HEK293 (cell line): ENCODE measurements around the gene KRTAP5-7.

Experiments used
- CTCF ChIA-PET: fragments of 350-600 bp; formaldehyde crosslinking; extraction: SDS; loops from one replicate; lab custom pipeline; 2021; ENCODE audit warnings: antibody characterized with exemption; lab: Yijun Ruan, JAX
- POLR2A ChIA-PET: fragments of 300-600 bp; formaldehyde crosslinking; extraction: SDS; loops from one replicate; lab custom pipeline; 2020; ENCODE audit warnings: antibody characterized with exemption, inconsistent platforms; lab: Yijun Ruan, JAX
- H3K27ac ChIP-seq: fragments of 200-500 bp; sonication (Bioruptor generic); 2 replicates; pipeline ENCODE4 v1.5.1; 2014; ENCODE audit warnings: low read depth, low read length, control low read depth, inconsistent platforms; ENCODE audit errors: extremely low read depth
- H3K36me3 ChIP-seq, 2 experiments: fragments of 200-500 bp in 1 of 2; sonication (Bioruptor generic) in 1 of 2; 1 replicate in 1 of 2; 2 replicates in 1 of 2; pipeline ENCODE4 v1.5.1; 2014 to 2017; ENCODE audit warnings: inconsistent platforms in 2 of 2, low read length in 2 of 2; ENCODE audit not compliant: control insufficient read depth in 2 of 2, insufficient read depth in 1 of 2
- H3K4me1 ChIP-seq: fragments of 200-500 bp; sonication (Bioruptor generic); 2 replicates; pipeline ENCODE4 v1.5.1; 2014; ENCODE audit warnings: mild to moderate bottlenecking, low read length, inconsistent platforms; ENCODE audit not compliant: control insufficient read depth, insufficient read depth
- H3K4me3 ChIP-seq: 2 replicates; pipeline ENCODE4 v1.5.1; 2011; ENCODE audit warnings: low read depth, mild to moderate bottlenecking, control low read depth, low read length, moderate library complexity
- H3K9me3 ChIP-seq: fragments of 200-500 bp; sonication (Bioruptor generic); 2 replicates; pipeline ENCODE4 v1.5.1; 2014; ENCODE audit warnings: low read depth, low read length, inconsistent platforms; ENCODE audit not compliant: control insufficient read depth, insufficient read depth
- ELK4 ChIP-seq: IDR thresholded peaks from 2 replicates; pipeline ENCODE4 v1.6.1; 2011; ENCODE audit warnings: mild to moderate bottlenecking, low read depth, low read length, borderline replicate concordance
- KLF7 ChIP-seq: fragments of 450-650 bp; formaldehyde crosslinking; IDR thresholded peaks from 2 replicates; pipeline ENCODE4 v1.5.1; 2016; ENCODE audit warnings: missing biosample characterization, missing genetic modification characterization, borderline replicate concordance
- PBX3 ChIP-seq: sonication (generic); formaldehyde crosslinking; IDR thresholded peaks from 2 replicates; pipeline ENCODE4 v1.8.1; 2022; ENCODE audit warnings: mild to moderate bottlenecking, moderate library complexity, missing genetic modification reagents
- PRDM6 ChIP-seq: fragments of 450-650 bp; formaldehyde crosslinking; IDR thresholded peaks from 2 replicates; pipeline ENCODE4 v1.5.1; 2017; ENCODE audit warnings: missing biosample characterization, missing genetic modification characterization
- SP2 ChIP-seq: fragments of 450-650 bp; formaldehyde crosslinking; IDR thresholded peaks from 2 replicates; pipeline ENCODE4 v1.5.1; 2016; ENCODE audit warnings: missing biosample characterization, missing genetic modification characterization
- ZBTB26 ChIP-seq: fragments of 450-650 bp; formaldehyde crosslinking; optimal IDR thresholded peaks from 2 replicates; pipeline ENCODE3; 2016; ENCODE audit warnings: missing biosample characterization, mild to moderate bottlenecking, missing genetic modification characterization
- ZBTB44 ChIP-seq: fragments of 450-650 bp; IDR thresholded peaks from 2 replicates; pipeline ENCODE4 v1.5.1; 2018; ENCODE audit warnings: missing biosample characterization, mild to moderate bottlenecking, missing genetic modification characterization
- ZBTB7A ChIP-seq: fragments of 450-650 bp; formaldehyde crosslinking; IDR thresholded peaks from 2 replicates; pipeline ENCODE4 v1.5.1; 2016; ENCODE audit warnings: low read depth, missing biosample characterization, missing genetic modification characterization
- ZNF114 ChIP-seq: fragments of 450-650 bp; formaldehyde crosslinking; IDR thresholded peaks from 2 replicates; pipeline ENCODE4 v1.5.0; 2017; ENCODE audit warnings: missing biosample characterization, missing genetic modification characterization
- ZNF133 ChIP-seq: fragments of 450-650 bp; formaldehyde crosslinking; IDR thresholded peaks from 2 replicates; pipeline ENCODE4 v1.5.1; 2016; ENCODE audit warnings: missing biosample characterization, missing genetic modification characterization
- ZNF211 ChIP-seq: fragments of 450-650 bp; formaldehyde crosslinking; IDR thresholded peaks from 2 replicates; pipeline ENCODE4 v1.5.1; 2016; ENCODE audit warnings: low read depth, missing biosample characterization, missing genetic modification characterization
- ZNF350 ChIP-seq: fragments of 450-650 bp; formaldehyde crosslinking; IDR thresholded peaks from 2 replicates; pipeline ENCODE4 v1.5.0; 2017; ENCODE audit warnings: missing biosample characterization, mild to moderate bottlenecking, missing genetic modification characterization
- ZNF354C ChIP-seq: fragments of 450-650 bp; formaldehyde crosslinking; IDR thresholded peaks from 2 replicates; pipeline ENCODE4 v1.5.1; 2016; ENCODE audit warnings: missing biosample characterization, missing genetic modification characterization, low read depth, borderline replicate concordance
- ZNF473 ChIP-seq: fragments of 450-650 bp; formaldehyde crosslinking; IDR thresholded peaks from 2 replicates; pipeline ENCODE4 v1.5.1; 2017; ENCODE audit warnings: missing biosample characterization, missing genetic modification characterization
- ZNF521 ChIP-seq: fragments of 450-650 bp; formaldehyde crosslinking; IDR thresholded peaks from 2 replicates; pipeline ENCODE4 v1.5.1; 2017; ENCODE audit warnings: missing biosample characterization, mild to moderate bottlenecking, missing genetic modification characterization
- ZNF530 ChIP-seq: fragments of 450-650 bp; formaldehyde crosslinking; IDR thresholded peaks from 2 replicates; pipeline ENCODE4 v1.5.1; 2016; ENCODE audit warnings: low read depth, missing biosample characterization, missing genetic modification characterization
- ZNF544 ChIP-seq: fragments of 450-650 bp; formaldehyde crosslinking; IDR thresholded peaks from 2 replicates; pipeline ENCODE4 v1.5.0; 2017; ENCODE audit warnings: missing biosample characterization, missing genetic modification characterization
- ZNF610 ChIP-seq: fragments of 450-650 bp; formaldehyde crosslinking; IDR thresholded peaks from 2 replicates; pipeline ENCODE4 v1.5.1; 2016; ENCODE audit warnings: missing biosample characterization, missing genetic modification characterization, borderline replicate concordance
- ZNF843 ChIP-seq: fragments of 450-650 bp; formaldehyde crosslinking; IDR thresholded peaks from 2 replicates; pipeline ENCODE4 v1.5.1; 2016; ENCODE audit warnings: missing biosample characterization, missing genetic modification characterization

Gene KRTAP5-7

GRCh38 chr11:71490044-71490730 lies 36.9 kb upstream of the KRTAP5-7 start:
- TF ChIP-seq ZBTB44 (tag by site-specific recombination) (no peak), ZNF473 (tag by site-specific recombination) (no peak), ELK4 (no peak), ZNF211 (tag by site-specific recombination) (no peak)
- Histone ChIP-seq H3K36me3 (peaks cover 4 to 55% of the 10 kb centered on the region in 2 experiments; a peak in 2 of 3 replicates), H3K9me3 (no peaks in the 10 kb centered on the region), H3K4me1 (no peaks in the 10 kb centered on the region), H3K4me3 (no peak overlapping the region), H3K27ac (no peak overlapping the region)
- CTCF ChIA-PET = no interaction called here
- POLR2A ChIA-PET = no interaction called here

- H3K4me1 ChIP-seq = no peaks in the 10 kb centered on the region
- CTCF ChIA-PET = no interaction called here
- no peaks in the 10 kb centered on the region for H3K9me3 ChIP-seq
- POLR2A ChIA-PET = no interaction called here
- no peak overlapping the region for H3K27ac ChIP-seq
- H3K36me3 ChIP-seq = peaks cover 4 to 55% of the 10 kb centered on the region in 2 experiments; a peak in 2 of 3 replicates
- H3K4me3 ChIP-seq = no peak overlapping the region
- TF ChIP-seq ZNF843 (tag by site-specific recombination) = no peak
Measured at GRCh38 chr11:71490731-71491390, 36.2 kb upstream of the KRTAP5-7 start.

- ChIA-PET CTCF (no interaction called here), POLR2A (interaction anchor here (0.8 kb wide), 1 partner anchor 57 kb away, joined by 3 read pairs; no protein-coding TSS in a partner anchor)
- Histone ChIP-seq H3K4me3 (no peak overlapping the region), H3K9me3 (no peaks in the 10 kb centered on the region), H3K4me1 (no peaks in the 10 kb centered on the region), H3K36me3 (peaks cover 0 to 55% of the 10 kb centered on the region in 2 experiments; a peak in 2 of 3 replicates), H3K27ac (no peak overlapping the region)
- no peak for TF ChIP-seq ZNF521
- no peak for TF ChIP-seq ZNF133 (tag by site-specific recombination)
- TF ChIP-seq ZNF114 (tag by site-specific recombination) = no peak
Measured at GRCh38 chr11:71491531-71491930, 35.5 kb upstream of the KRTAP5-7 start.

GRCh38 chr11:71491940-71492339 lies 35.1 kb upstream of the KRTAP5-7 start:
- CTCF ChIA-PET = no interaction called here
- Histone ChIP-seq H3K27ac (no peak overlapping the region), H3K36me3 (peaks cover 0 to 56% of the 10 kb centered on the region in 2 experiments; a peak in 1 of 3 replicates), H3K9me3 (no peaks in the 10 kb centered on the region), H3K4me3 (no peak overlapping the region), H3K4me1 (no peaks in the 10 kb centered on the region)
- POLR2A ChIA-PET = interaction anchor here (0.8 to 1.5 kb wide), 2 partner anchors 39 to 57 kb away, joined by 3 to 6 read pairs; partner anchors contain the start of gene NADSYN1
- TF ChIP-seq ZNF350 (tag by site-specific recombination) (no peak), ZBTB7A (tag by site-specific recombination) (no peak), PRDM6 (no peak), ZBTB26 (tag by site-specific recombination) (no peak), ZNF354C (tag by site-specific recombination) (no peak), PBX3 (no peak), ZNF544 (no peak), SP2 (tag by site-specific recombination) (no peak), KLF7 (tag by site-specific recombination) (no peak), ZNF530 (no peak), ZNF610 (tag by site-specific recombination) (no peak)
